Stimulated activated CD8-positive, alpha-beta memory T cell treated with anti-CD3 and anti-CD28 coated beads, Interleukin-12 subunit alpha, Interleukin-12 subunit beta, amount 100 ng/mL, for 24 hours (primary cell): Measurements from ENCODE around the gene KRTAP12-1.
"Not testable (repeated sequence)": the region's sequence is repeated elsewhere in the genome, so short reads cannot be mapped to it uniquely, and the experiment has no call there.

Experiments used
- DNase-seq: peaks from one replicate; pipeline ENCODE4 v3.0.0-alpha.2; 2020; ENCODE audit errors: extremely low read depth

KRTAP12-1 gene

GRCh38 chr21:44644878-44645277 lies 37.1 kb downstream of the KRTAP12-1 start:
- no peak for DNase-seq

- no peak for DNase-seq
Observed at GRCh38 chr21:44643741-44644310, 38.1 kb downstream of the KRTAP12-1 start.

GRCh38 chr21:44640761-44641160 lies 41.2 kb downstream of the KRTAP12-1 start:
- DNase-seq, result no peak

GRCh38 chr21:44639331-44639655 lies 42.7 kb downstream of the KRTAP12-1 start:
- DNase-seq, result no peak

- DNase-seq, result not testable (repeated sequence)
Observed at GRCh38 chr21:44638506-44639330, 43.2 kb downstream of the KRTAP12-1 start.

GRCh38 chr21:44637851-44638348 lies 44.1 kb downstream of the KRTAP12-1 start:
- not testable (repeated sequence) for DNase-seq

GRCh38 chr21:44637018-44637850 lies 44.7 kb downstream of the KRTAP12-1 start, which contains the start of gene KRTAP10-10:
KRTAP10-10 (plus strand) TSS chr21:44637356; CDS start chr21:44637418, 62 bp downstream.
- no peak for DNase-seq

- DNase-seq, result no peak
Observed at GRCh38 chr21:44636209-44637017, 45.5 kb downstream of the KRTAP12-1 start.

GRCh38 chr21:44632067-44632466 lies 49.9 kb downstream of the KRTAP12-1 start:
- no peak for DNase-seq
